Breast epithelium (tissue), 3 donors: ENCODE results near the gene TYMP.
A peak's percentile ranks its signal among the peaks of the same experiment; 100 is the strongest.

Experiments
- POLR2A ChIP-seq: fragments of 450-650 bp; IDR thresholded peaks from one replicate; pipeline ENCODE4 v1.6.1; 2016; ENCODE audit warnings: antibody characterized with exemption, mild to moderate bottlenecking, moderate library complexity
- POLR2AphosphoS5 ChIP-seq, 3 donors: sonication (generic); formaldehyde crosslinking; IDR thresholded peaks; one replicate each; pipeline ENCODE4 v1.6.1; 2017; ENCODE audit warnings: antibody characterized with exemption in 3 of 3
- TF ChIP-seq, protein P1 (sequence below), 3 donors: fragments of 450-650 bp; IDR thresholded peaks; one replicate each; pipeline ENCODE4 v1.5.1; 2016 to 2017; ENCODE audit warnings: antibody characterized with exemption in 3 of 3, mild to moderate bottlenecking in 3 of 3, moderate library complexity in 3 of 3

DNA sequence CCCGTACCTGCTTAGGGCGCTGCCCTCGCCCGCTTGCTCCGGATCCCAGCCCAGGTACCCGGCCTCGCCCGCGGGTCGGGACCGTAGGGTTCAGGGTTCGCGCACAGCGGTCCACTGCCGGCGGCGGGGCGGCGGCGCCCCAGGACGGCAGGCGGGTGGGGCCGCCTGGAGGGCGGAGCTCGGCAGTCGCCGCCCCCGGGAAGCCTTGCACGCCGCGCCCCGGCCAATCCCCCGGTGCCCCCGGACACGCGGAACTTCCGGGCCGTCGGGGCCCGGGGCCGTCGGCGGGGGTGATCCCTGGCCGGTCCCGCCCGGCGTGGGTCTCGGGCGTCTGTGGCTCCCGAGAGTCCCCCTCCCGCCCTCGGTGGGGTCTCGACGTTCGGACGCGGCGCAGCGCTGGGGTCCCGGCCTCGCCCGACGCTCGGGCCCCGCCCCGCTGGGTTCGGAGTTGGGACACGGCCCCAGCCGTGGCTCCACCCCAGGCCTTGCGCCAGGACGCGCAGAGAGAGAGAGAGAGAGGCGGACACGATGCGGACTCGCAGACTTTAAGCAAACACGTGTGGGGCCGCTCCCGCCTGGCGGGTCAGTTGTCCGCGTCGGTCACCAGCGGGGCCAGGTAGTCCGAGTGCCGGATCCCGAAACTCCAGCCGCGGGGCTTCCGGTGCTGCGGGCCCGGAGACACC lies at the start of gene TYMP:
- TF ChIP-seq, protein P1, sequence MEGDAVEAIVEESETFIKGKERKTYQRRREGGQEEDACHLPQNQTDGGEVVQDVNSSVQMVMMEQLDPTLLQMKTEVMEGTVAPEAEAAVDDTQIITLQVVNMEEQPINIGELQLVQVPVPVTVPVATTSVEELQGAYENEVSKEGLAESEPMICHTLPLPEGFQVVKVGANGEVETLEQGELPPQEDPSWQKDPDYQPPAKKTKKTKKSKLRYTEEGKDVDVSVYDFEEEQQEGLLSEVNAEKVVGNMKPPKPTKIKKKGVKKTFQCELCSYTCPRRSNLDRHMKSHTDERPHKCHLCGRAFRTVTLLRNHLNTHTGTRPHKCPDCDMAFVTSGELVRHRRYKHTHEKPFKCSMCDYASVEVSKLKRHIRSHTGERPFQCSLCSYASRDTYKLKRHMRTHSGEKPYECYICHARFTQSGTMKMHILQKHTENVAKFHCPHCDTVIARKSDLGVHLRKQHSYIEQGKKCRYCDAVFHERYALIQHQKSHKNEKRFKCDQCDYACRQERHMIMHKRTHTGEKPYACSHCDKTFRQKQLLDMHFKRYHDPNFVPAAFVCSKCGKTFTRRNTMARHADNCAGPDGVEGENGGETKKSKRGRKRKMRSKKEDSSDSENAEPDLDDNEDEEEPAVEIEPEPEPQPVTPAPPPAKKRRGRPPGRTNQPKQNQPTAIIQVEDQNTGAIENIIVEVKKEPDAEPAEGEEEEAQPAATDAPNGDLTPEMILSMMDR (IDR thresholded peaks at IDR 0.05), result peak in 1 of 3 donors; percentile 12
- TF ChIP-seq POLR2AphosphoS5 (IDR thresholded peaks at IDR 0.05) (peak; percentile 52 to 94 (median 76)), POLR2A (peak; percentile 60)
